Esophagus squamous epithelium (tissue), 5 donors: ENCODE data around the gene VAPA. TPM values are rescaled to one million over a fixed set of nuclear protein-coding genes. Genes with fewer than 3 reads are reported as not detected.

Experiments
- DNase-seq: peaks from one replicate; lab custom pipeline; 2025; lab: John Stamatoyannopoulos, UW
- H3K27ac ChIP-seq, 4 donors: fragments of 200-600 bp; sonication (generic); one replicate each; pipeline ENCODE4 v1.5.1; 2016 to 2019; ENCODE audit warnings: mild to moderate bottlenecking in 1 of 4
- H3K27me3 ChIP-seq, 4 donors: fragments of 200-600 bp; sonication (generic); 1 replicate in 3 of 4; 2 replicates in 1 of 4; pipeline versions ENCODE4 v1.5.1 to v1.6.0; 2017 to 2021; ENCODE audit warnings: antibody characterized with exemption in 1 of 4
- H3K36me3 ChIP-seq, 3 donors: fragments of 200-600 bp; sonication (generic); one replicate each; pipeline ENCODE4 v1.5.1; 2016 to 2019
- H3K4me1 ChIP-seq, 3 donors: fragments of 200-600 bp; sonication (generic); one replicate each; pipeline ENCODE4 v1.5.1; 2017 to 2019
- H3K4me3 ChIP-seq, 4 donors: fragments of 200-600 bp; sonication (generic); 1 replicate in 3 of 4; 2 replicates in 1 of 4; pipeline ENCODE4 v1.5.1; 2016 to 2019; ENCODE audit warnings: mild to moderate bottlenecking in 2 of 4, moderate library complexity in 1 of 4
- H3K9me3 ChIP-seq, 3 donors: fragments of 200-600 bp; sonication (generic); one replicate each; pipeline ENCODE4 v1.5.1; 2016 to 2019
- POLR2A ChIP-seq, 4 donors: fragments of 450-650 bp; IDR thresholded peaks; one replicate each; pipeline ENCODE4 v1.6.1; 2017; ENCODE audit warnings: antibody characterized with exemption in 4 of 4, mild to moderate bottlenecking in 4 of 4, moderate library complexity in 3 of 4
- WGBS, 2 donors: methylation state at CpG; one replicate each; pipeline ENCODE4 v1.1.5; 2018; 5-methylcytosine and 5-hydroxymethylcytosine counted together
- intact Hi-C: fragments of 100-400 bp; cut with DNase I; formaldehyde crosslinking; loops from one replicate; pipeline ENCODE4 v1.15.0; 2022
- total RNA-seq, 4 donors: library from RNA; depleted of rRNA; stranded (reverse); fragments of >200 nt; gene quantifications; one replicate each; pipeline ENCODE4 v1.1.0, GENCODE V29; 2016
- TF ChIP-seq, protein P1 (sequence below), 6 experiments: fragments of 450-650 bp in 4 of 6; fragments of 200-600 bp in 2 of 6; sonication (generic) in 2 of 6; IDR thresholded peaks; one replicate each; pipeline ENCODE4 v1.5.1; 2016 to 2019; ENCODE audit warnings: antibody characterized with exemption in 6 of 6, mild to moderate bottlenecking in 4 of 6, moderate library complexity in 4 of 6
- donor health status: DM: yes; HTN: yes; CAD: no.

VAPA gene
- total RNA-seq, 4 donors from 2014 or later = 252 to 287 (median 268) TPM

DNA sequence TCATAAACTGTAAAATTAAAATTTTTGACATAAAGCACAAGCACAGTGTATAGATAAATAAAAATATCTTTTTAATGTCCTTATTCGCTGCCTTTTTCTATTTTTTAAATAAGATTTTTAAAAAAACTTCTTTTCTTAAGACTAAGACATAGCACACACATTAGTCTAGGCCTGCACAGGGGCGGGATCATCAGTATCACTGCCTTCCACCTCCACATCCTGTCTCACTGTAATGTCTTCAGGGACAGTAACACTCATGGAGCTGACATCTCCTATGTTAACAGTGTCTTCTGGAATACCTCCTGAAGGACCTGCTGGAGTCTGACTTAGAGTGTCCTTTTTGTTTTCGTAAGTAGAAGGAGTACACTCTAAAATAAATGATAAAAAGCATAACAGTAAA is 33.0 kb downstream of the VAPA start:
- intact Hi-C loops = loop anchor here (10.0 kb wide), 1 partner anchor 132 kb away; no protein-coding TSS in a partner anchor
- H3K4me1 ChIP-seq = peaks cover 0 to 22% (median 2%) of the 10 kb centered on the region in 3 donors
- peaks cover 5 to 91% (median 5%) of the 10 kb centered on the region in 3 donors for H3K36me3 ChIP-seq
- no peak for TF ChIP-seq POLR2A (IDR thresholded peaks at IDR 0.05)
- TF ChIP-seq, protein P1, sequence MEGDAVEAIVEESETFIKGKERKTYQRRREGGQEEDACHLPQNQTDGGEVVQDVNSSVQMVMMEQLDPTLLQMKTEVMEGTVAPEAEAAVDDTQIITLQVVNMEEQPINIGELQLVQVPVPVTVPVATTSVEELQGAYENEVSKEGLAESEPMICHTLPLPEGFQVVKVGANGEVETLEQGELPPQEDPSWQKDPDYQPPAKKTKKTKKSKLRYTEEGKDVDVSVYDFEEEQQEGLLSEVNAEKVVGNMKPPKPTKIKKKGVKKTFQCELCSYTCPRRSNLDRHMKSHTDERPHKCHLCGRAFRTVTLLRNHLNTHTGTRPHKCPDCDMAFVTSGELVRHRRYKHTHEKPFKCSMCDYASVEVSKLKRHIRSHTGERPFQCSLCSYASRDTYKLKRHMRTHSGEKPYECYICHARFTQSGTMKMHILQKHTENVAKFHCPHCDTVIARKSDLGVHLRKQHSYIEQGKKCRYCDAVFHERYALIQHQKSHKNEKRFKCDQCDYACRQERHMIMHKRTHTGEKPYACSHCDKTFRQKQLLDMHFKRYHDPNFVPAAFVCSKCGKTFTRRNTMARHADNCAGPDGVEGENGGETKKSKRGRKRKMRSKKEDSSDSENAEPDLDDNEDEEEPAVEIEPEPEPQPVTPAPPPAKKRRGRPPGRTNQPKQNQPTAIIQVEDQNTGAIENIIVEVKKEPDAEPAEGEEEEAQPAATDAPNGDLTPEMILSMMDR (IDR thresholded peaks at IDR 0.05) = no peak
- no peaks in the 10 kb centered on the region for H3K9me3 ChIP-seq
- H3K27ac ChIP-seq = no peak overlapping the region
- no peaks in the 10 kb centered on the region for H3K27me3 ChIP-seq
- H3K4me3 ChIP-seq = no peak overlapping the region
- WGBS, 2 donors = 95 to 99% methylated on average over 3 of the region's 3 CpGs
- no peak for DNase-seq

DNA sequence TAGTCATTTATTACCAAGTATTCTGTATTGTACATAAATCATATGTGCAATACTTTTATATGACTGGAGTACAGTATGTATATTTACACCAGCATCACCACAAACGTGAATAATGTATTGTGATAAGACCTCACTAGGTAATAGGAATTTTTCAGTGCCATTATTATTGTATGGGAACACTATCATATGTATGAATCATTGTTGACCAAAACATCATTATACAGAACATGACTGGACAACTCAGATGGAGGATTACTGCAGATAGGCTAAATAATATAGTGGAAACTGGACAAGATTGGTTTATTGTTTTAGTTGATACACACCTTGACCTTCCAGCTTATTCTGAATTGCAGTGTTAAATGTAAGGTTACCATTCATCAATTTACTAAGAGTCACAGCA is 33.4 kb downstream of the VAPA start:
- Histone ChIP-seq H3K9me3 (no peaks in the 10 kb centered on the region), H3K36me3 (peaks cover 4 to 91% (median 5%) of the 10 kb centered on the region in 3 donors), H3K4me1 (peaks cover 0 to 26% (median 2%) of the 10 kb centered on the region in 3 donors), H3K27ac (no peak overlapping the region), H3K4me3 (no peak overlapping the region), H3K27me3 (no peaks in the 10 kb centered on the region)
- DNase-seq = no peak
- TF ChIP-seq, protein P1 (IDR thresholded peaks at IDR 0.05) = no peak
- no peak for TF ChIP-seq POLR2A (IDR thresholded peaks at IDR 0.05)
- intact Hi-C loops = loop anchor here (10.0 kb wide), 1 partner anchor 132 kb away; no protein-coding TSS in a partner anchor
- 28 to 35% methylated on average over 1 of the region's 1 CpG for WGBS, 2 donors

DNA sequence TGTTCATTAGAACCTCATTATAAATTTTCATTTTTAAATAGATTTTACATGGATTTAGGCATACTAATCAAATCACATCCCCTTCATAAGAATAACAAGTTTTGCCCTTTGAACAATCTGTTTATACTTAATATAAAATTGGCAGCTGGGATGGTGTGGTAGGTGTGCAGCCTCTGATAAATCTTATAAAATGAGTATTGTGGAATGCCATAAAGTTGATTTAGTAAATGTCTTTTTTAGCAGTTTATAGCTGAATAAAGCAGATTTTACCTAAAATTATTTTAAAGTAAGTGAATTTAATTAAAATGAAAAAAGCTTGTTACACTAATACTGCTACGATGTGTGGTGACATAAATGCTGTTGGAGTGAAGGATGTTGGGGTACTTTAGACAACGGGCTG is 35.5 kb downstream of the VAPA start:
- Histone ChIP-seq H3K9me3 (no peaks in the 10 kb centered on the region), H3K27ac (no peak overlapping the region), H3K36me3 (peaks cover 2 to 92% (median 5%) of the 10 kb centered on the region in 3 donors), H3K4me1 (peaks cover 0 to 38% (median 6%) of the 10 kb centered on the region in 3 donors), H3K27me3 (no peaks in the 10 kb centered on the region), H3K4me3 (no peak overlapping the region)
- TF ChIP-seq POLR2A (IDR thresholded peaks at IDR 0.05) = no peak
- TF ChIP-seq, protein P1 (IDR thresholded peaks at IDR 0.05) = no peak
- 90 to 93% methylated on average over 2 of the region's 2 CpGs for WGBS, 2 donors
- no peak for DNase-seq
- intact Hi-C loops = loop anchor here (10.0 kb wide), 1 partner anchor 135 kb away; no protein-coding TSS in a partner anchor

DNA sequence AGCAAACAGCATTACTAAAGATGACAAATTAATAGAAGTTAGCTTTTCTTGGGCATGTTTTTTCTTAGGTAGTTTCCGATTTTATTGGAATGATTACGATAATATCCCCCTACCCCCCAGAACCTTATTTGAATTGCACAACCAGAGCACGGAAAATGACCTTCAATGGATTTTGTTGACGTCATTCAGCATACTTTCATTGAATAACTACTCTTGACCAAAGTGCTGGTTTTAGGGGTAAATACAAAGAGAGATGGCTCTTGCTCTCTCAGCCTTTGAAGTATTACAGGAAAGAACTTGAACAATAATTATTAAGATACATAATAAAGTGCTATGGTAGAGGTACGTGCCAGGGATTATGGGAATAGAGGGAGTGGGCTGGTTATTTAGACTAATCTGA is 36.0 kb downstream of the VAPA start:
- H3K9me3 ChIP-seq = no peaks in the 10 kb centered on the region
- H3K27me3 ChIP-seq = no peaks in the 10 kb centered on the region
- H3K36me3 ChIP-seq = peaks cover 5 to 92% (median 5%) of the 10 kb centered on the region in 3 donors
- intact Hi-C loops = loop anchor here (10.0 kb wide), 1 partner anchor 135 kb away; no protein-coding TSS in a partner anchor
- TF ChIP-seq, protein P1 (IDR thresholded peaks at IDR 0.05) = no peak
- no peak for TF ChIP-seq POLR2A (IDR thresholded peaks at IDR 0.05)
- no peak overlapping the region for H3K4me3 ChIP-seq
- WGBS, 2 donors = 88 to 89% methylated on average over 5 of the region's 5 CpGs
- no peak for DNase-seq
- no peak overlapping the region for H3K27ac ChIP-seq
- peaks cover 0 to 38% (median 6%) of the 10 kb centered on the region in 3 donors for H3K4me1 ChIP-seq

DNA sequence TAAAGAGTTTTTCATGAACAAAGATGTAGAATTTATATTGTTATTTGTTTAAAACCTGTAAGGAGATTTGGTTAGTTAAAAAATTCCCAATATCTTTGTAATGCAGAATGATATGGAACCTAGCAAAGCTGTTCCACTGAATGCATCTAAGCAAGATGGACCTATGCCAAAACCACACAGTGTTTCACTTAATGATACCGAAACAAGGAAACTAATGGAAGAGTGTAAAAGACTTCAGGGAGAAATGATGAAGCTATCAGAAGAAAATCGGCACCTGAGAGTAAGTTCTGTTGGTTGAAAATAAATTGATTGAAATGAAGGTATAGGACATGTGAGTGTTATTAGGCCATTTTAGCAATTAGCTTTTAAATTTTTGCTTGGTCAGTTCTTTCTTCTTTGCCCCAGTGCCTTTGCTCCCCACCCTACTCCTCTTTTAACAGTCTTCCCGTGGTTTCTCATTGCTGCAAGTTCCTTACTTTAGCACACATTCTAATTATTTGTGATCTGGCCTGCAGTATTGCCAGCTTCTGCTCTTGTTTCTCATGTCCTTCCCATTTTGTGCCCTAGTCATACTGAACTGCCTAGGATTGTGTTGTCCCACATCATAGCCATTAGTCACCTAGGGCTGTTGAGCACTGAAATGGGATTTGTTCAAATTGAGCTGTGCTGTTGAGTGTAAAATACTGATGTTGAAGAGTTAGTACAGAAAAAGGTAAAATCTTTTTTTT is 36.6 kb downstream of the VAPA start:
- H3K4me3 ChIP-seq = no peak overlapping the region
- peaks cover 0 to 38% (median 6%) of the 10 kb centered on the region in 3 donors for H3K4me1 ChIP-seq
- no peak for DNase-seq
- peaks cover 5 to 92% (median 6%) of the 10 kb centered on the region in 3 donors for H3K36me3 ChIP-seq
- H3K27ac ChIP-seq = peak overlapping the region in 1 of 4 donors; percentile 42
- 55 to 58% methylated on average over 3 of the region's 3 CpGs for WGBS, 2 donors
- TF ChIP-seq, protein P1 (IDR thresholded peaks at IDR 0.05) = no peak
- no peak for TF ChIP-seq POLR2A (IDR thresholded peaks at IDR 0.05)
- H3K27me3 ChIP-seq = no peaks in the 10 kb centered on the region
- H3K9me3 ChIP-seq = no peaks in the 10 kb centered on the region
- intact Hi-C loops = no loop called here
